K562 (cell line): ENCODE results near the gene KLHL41. TPM values are rescaled to one million over a fixed set of nuclear protein-coding genes. Genes with fewer than 3 reads are reported as not detected.

Experiments
- BRD9 ChIP-seq: fragments of 450-650 bp; IDR thresholded peaks from 2 replicates; pipeline ENCODE4 v1.6.1; 2018; ENCODE audit warnings: low read depth; ENCODE audit not compliant: partially characterized antibody
- ZNF197 ChIP-seq: fragments of 200-800 bp; sonication (Bioruptor generic); IDR thresholded peaks from 2 replicates; pipeline ENCODE4 v1.6.1; 2016; ENCODE audit warnings: low read depth, missing genetic modification characterization, missing compliant biosample characterization
- polyA plus RNA-seq, 8 experiments: library from polyadenylated mRNA; depleted of rRNA in 4 of 8; stranded (reverse) in 5 of 8; unstranded in 3 of 8; fragments of >200 nt; fragmentation: Nextera tagmentation in 2 of 8; fragmentation: Illumina TruSeq in 1 of 8; extraction: Ambion mirVana in 2 of 8; extraction: Trizol in 1 of 8; gene quantifications; 2 replicates each; pipeline versions ENCODE4 v1.2.1 to v1.2.3, GENCODE V29; 2011 to 2014; ENCODE audit warnings: inconsistent platforms in 1 of 8, missing spikeins in 1 of 8
- total RNA-seq, 7 experiments: library from RNA; depleted of rRNA in 6 of 7; stranded (reverse); fragments of >200 nt in 6 of 7; fragmentation: Illumina TruSeq in 2 of 7; extraction: Trizol in 2 of 7; gene quantifications; 2 replicates each; pipeline versions ENCODE4 v1.2.1 to v1.2.3, GENCODE V29; 2011 to 2021; ENCODE audit warnings: low replicate concordance in 1 of 7
- TF ChIP-seq, protein P1 (sequence below): fragments of 200-800 bp; sonication (Bioruptor generic); IDR thresholded peaks from 2 replicates; pipeline ENCODE4 v1.6.1; 2016; ENCODE audit warnings: missing genetic modification characterization, missing compliant biosample characterization
- TF ChIP-seq, protein P2 (sequence below): fragments of 450-650 bp; IDR thresholded peaks from 2 replicates; pipeline ENCODE4 v1.6.1; 2016

Gene KLHL41
- total and polyA plus RNA-seq, 9 of the 15 experiments (the other 6 are each of a cell fraction or from before 2014, with no cell fraction given), result 0.05 to 1.5 (median 0.09) TPM

DNA sequence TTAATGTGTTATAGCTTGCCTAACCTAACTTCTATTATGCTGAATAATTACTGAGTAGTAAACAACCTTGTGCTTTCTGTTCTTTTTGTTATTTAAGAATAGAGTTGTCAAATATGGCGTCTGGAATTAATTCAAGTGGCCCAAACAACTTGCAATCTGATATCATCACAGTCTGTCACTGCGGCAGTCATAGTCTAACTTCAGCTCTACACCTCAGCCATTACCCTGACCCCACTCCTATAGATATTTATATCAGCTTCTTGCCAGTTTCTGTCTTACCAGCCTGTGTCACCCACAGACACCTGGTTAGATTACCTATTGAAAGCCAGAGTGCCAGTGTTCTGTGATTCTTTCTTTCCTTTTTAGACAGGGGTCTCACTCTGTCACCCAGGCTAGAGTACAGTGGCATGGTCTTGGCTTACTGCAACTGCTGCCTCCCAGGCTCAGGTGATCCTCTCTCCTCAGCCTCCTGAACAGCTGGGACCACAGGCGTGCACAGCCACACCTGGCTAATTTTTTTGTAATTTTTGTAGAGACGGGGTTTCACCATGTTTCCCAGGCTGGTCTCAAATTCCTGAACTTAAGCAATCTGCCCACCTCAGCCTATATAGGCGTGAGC is 14.1 kb upstream of the KLHL41 start (continued):
- TF ChIP-seq, protein P1, sequence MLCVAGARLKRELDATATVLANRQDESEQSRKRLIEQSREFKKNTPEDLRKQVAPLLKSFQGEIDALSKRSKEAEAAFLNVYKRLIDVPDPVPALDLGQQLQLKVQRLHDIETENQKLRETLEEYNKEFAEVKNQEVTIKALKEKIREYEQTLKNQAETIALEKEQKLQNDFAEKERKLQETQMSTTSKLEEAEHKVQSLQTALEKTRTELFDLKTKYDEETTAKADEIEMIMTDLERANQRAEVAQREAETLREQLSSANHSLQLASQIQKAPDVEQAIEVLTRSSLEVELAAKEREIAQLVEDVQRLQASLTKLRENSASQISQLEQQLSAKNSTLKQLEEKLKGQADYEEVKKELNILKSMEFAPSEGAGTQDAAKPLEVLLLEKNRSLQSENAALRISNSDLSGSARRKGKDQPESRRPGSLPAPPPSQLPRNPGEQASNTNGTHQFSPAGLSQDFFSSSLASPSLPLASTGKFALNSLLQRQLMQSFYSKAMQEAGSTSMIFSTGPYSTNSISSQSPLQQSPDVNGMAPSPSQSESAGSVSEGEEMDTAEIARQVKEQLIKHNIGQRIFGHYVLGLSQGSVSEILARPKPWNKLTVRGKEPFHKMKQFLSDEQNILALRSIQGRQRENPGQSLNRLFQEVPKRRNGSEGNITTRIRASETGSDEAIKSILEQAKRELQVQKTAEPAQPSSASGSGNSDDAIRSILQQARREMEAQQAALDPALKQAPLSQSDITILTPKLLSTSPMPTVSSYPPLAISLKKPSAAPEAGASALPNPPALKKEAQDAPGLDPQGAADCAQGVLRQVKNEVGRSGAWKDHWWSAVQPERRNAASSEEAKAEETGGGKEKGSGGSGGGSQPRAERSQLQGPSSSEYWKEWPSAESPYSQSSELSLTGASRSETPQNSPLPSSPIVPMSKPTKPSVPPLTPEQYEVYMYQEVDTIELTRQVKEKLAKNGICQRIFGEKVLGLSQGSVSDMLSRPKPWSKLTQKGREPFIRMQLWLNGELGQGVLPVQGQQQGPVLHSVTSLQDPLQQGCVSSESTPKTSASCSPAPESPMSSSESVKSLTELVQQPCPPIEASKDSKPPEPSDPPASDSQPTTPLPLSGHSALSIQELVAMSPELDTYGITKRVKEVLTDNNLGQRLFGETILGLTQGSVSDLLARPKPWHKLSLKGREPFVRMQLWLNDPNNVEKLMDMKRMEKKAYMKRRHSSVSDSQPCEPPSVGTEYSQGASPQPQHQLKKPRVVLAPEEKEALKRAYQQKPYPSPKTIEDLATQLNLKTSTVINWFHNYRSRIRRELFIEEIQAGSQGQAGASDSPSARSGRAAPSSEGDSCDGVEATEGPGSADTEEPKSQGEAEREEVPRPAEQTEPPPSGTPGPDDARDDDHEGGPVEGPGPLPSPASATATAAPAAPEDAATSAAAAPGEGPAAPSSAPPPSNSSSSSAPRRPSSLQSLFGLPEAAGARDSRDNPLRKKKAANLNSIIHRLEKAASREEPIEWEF (CRISPR knock-in tag), result no peak
- TF ChIP-seq, protein P2, sequence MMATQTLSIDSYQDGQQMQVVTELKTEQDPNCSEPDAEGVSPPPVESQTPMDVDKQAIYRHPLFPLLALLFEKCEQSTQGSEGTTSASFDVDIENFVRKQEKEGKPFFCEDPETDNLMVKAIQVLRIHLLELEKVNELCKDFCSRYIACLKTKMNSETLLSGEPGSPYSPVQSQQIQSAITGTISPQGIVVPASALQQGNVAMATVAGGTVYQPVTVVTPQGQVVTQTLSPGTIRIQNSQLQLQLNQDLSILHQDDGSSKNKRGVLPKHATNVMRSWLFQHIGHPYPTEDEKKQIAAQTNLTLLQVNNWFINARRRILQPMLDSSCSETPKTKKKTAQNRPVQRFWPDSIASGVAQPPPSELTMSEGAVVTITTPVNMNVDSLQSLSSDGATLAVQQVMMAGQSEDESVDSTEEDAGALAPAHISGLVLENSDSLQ, result no peak
- TF ChIP-seq ZNF197, result no peak
- no peak for TF ChIP-seq BRD9
- TF ChIP-seq, all 486 proteins: peak for 0
